Keratinocyte (primary cell): ENCODE measurements around the gene RTKN.

Experiments used
- CTCF ChIP-seq, 3 experiments: IDR thresholded peaks in 1 of 3; conservative IDR thresholded peaks in 1 of 3; optimal IDR thresholded peaks in 1 of 3; 2 replicates in 2 of 3; 3 replicates in 1 of 3; pipeline versions ENCODE3 to v1.5.1; 2011; ENCODE audit warnings: low read length in 3 of 3, mild to moderate bottlenecking in 3 of 3, moderate library complexity in 2 of 3, control low read depth in 1 of 3, inconsistent platforms in 1 of 3; ENCODE audit not compliant: insufficient read depth in 2 of 3; ENCODE audit errors: extremely low read depth in 1 of 3
- EZH2 ChIP-seq: IDR thresholded peaks from one replicate; pipeline ENCODE4 v1.6.1; 2012; ENCODE audit warnings: inconsistent platforms, mild to moderate bottlenecking, low read length, moderate library complexity

DNA sequence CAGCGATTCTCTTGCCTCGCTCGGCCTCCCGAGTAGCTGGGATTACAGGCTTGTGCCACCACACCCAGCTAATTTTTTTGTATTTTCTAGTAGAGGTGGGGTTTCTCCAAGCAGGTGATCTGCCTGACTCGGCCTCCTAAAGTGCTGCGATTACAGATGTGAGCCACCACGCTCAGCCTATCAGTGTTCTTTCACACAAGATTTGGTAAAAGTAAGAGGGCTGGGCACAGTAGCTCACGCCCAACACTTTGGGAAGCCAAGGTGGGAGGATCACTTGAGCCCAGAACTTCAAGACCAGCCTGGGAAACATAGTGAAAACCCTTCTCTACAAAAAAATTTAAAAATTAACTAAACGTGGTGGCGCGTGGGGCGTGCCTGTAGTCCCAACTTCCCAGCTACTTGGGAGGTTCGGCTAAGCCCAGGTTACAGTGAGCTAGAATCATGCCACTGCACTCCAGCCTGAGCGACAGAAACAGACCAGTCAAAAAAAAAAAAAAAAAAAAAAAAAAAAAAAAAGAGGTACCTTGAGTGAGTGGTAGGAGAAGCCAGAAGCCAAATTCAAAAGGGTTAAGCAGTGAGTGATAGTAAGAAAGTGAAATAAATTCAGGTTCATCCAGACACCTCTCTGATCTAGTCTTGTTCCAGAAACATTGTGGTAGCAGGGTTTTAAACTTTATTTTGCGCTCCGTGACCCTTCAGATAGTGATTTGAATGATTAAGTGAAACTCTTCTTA lies 29.8 kb upstream of the RTKN start:
- no peak for TF ChIP-seq EZH2
- no peak for TF ChIP-seq CTCF (optimal IDR thresholded peaks at IDR 0.05 in 1 of 3, IDR thresholded peaks at IDR 0.05 in 1 of 3, conservative IDR thresholded peaks at IDR 0.05 in 1 of 3; ENCODE audit: extremely low read depth in 1 of 3, insufficient read depth in 2 of 3, low read length in 3 of 3)
